PC-9 (cell line): ENCODE results near the gene ZNF785.
"Not testable (repeated sequence)": the region's sequence is repeated elsewhere in the genome, so short reads cannot be mapped to it uniquely, and the experiment has no call there.

Experiments used
- EZH2 ChIP-seq: fragments of 200-600 bp; sonication (generic); IDR thresholded peaks from 2 replicates; pipeline ENCODE4 v1.8.0; 2017; ENCODE audit warnings: antibody characterized with exemption, low read depth
- TF ChIP-seq, protein P1 (sequence below): fragments of 200-600 bp; sonication (generic); conservative IDR thresholded peaks from 2 replicates; pipeline ENCODE4 v1.6.1; 2017; ENCODE audit warnings: mixed run types, antibody characterized with exemption, mild to moderate bottlenecking, moderate library complexity

DNA sequence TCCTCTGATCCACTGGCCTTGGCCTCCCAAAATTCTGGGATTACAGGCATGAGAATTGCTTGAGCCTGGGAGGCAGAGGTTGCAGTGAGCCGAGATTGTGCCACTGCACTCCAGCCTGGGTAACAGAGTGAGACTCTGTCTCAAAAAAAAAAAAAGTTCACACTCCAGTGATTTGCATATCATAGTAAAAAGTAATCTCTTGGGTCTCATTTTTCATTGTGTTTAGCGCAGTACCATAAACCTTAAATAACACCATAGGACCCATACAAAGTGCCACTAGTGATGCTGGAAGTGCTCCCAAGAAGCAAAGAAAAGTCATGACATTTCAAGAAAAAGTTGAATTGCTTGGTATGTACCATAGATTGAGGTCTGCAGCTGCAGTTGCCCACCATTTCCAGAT, 4.1 kb upstream of the ZNF785 start:
- TF ChIP-seq, protein P1, sequence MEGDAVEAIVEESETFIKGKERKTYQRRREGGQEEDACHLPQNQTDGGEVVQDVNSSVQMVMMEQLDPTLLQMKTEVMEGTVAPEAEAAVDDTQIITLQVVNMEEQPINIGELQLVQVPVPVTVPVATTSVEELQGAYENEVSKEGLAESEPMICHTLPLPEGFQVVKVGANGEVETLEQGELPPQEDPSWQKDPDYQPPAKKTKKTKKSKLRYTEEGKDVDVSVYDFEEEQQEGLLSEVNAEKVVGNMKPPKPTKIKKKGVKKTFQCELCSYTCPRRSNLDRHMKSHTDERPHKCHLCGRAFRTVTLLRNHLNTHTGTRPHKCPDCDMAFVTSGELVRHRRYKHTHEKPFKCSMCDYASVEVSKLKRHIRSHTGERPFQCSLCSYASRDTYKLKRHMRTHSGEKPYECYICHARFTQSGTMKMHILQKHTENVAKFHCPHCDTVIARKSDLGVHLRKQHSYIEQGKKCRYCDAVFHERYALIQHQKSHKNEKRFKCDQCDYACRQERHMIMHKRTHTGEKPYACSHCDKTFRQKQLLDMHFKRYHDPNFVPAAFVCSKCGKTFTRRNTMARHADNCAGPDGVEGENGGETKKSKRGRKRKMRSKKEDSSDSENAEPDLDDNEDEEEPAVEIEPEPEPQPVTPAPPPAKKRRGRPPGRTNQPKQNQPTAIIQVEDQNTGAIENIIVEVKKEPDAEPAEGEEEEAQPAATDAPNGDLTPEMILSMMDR = not testable (repeated sequence)
- not testable (repeated sequence) for TF ChIP-seq EZH2
